Measurements from ENCODE around the gene PLCB1.
"Not testable (repeated sequence)": the region's sequence is repeated elsewhere in the genome, so short reads cannot be mapped to it uniquely, and the experiment has no call there.

The PLCB1 gene

GRCh38 chr20:8786383-8786782, 654.3 kb downstream of the PLCB1 start:
- DNase-seq (ENCODE audit: low read depth), result no peak

DNA sequence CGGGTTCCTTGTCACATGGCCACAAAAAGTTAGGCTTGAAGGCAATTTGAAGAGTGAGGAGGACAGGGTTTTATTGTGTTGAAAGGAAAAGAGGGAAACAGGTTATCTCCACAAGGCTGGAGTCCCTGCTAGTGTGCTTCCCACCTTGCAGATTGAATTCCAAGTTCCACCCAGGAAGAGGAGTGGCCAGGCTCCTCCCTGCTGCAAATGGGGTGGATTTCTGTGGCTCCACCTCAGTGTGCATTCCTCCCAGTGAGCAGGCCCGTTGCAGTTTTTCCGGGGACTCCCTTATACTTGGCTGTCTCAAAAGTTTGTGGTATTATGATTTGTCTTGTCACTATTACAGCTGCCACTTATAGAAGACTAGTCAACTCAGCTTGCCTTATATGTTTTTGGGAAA, 655.0 kb downstream of the PLCB1 start:
- no peak for DNase-seq (ENCODE audit: low read depth)

GRCh38 chr20:8788275-8788674, 656.2 kb downstream of the PLCB1 start:
- DNase-seq (ENCODE audit: low read depth), result no peak

DNA sequence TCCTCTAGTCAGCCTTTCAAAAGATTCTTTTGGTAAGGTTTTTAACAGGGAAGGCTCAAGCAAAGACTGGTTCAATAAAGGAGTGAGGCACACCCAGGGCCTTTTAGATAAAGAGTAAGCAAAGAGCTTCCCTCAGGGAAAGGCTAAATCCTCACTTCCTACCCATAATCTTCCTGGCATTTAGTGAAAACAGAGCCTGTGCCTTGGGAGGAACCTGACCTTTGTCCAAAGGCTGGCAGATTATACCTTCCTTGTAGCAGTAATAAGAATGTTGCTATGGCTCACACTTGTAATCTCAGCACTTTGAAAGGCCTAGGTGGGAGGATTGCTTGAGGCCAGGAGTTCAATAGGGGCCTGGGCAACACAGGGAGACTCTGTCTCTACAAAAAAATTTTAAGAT, 656.8 kb downstream of the PLCB1 start:
- no peak for DNase-seq (ENCODE audit: low read depth)

DNA sequence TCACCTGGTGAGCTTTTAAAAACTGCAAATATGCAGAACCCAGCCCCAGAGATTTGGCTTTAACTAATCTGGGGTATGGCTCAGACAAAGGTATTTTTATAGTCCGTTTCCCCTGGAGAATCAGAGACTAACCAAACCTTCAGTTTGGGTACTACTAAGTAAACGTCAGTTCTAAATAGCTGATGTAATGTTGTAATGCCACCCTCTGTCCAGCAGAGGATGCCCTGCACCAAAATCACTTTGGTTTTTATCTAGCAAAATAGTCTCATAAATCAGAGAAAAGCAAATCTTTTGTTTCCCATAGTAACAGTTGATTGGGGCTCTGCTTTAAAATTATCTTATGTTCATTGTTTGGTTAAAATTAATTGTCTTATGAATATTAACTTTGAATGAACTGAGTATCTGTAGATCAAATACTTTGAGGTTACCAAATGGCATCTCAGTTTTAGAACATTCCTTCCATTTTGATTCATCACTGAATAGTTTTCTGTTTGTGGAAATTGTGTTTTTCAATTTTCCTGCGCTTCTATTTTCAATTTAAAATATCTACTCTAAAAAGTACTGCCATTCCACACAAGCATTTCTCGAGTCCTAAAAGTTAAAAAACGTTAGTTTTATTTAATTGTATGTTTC, 658.5 kb downstream of the PLCB1 start:
- peak; percentile 37 for DNase-seq (ENCODE audit: low read depth)

DNA sequence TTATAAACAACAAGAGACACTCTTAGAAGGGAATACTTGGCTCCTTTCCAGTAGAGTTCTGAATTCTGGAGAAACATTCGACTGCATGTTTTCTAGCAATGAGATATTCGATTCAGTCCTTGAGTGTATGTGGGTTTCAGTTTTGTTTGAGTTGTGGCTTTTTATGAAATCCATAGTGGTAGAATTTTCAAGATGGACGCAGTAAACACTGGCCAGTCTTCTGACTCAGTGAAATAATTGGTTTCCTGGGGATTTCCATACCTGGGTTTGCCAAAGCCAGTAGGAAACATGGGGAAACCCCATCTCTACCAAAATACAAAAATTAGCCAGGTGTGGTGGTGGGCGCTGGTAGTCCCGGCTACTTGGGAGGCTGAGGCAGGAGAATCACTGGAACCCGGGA, 663.3 kb downstream of the PLCB1 start:
- DNase-seq (ENCODE audit: low read depth), result no peak

GRCh38 chr20:8796088-8796660, 664.1 kb downstream of the PLCB1 start:
- DNase-seq (ENCODE audit: low read depth), result no peak

GRCh38 chr20:8798505-8798904, 666.4 kb downstream of the PLCB1 start:
- no peak for DNase-seq (ENCODE audit: low read depth)

- DNase-seq (ENCODE audit: low read depth), result no peak
Measured at GRCh38 chr20:8800089-8800488, 668.0 kb downstream of the PLCB1 start.

DNA sequence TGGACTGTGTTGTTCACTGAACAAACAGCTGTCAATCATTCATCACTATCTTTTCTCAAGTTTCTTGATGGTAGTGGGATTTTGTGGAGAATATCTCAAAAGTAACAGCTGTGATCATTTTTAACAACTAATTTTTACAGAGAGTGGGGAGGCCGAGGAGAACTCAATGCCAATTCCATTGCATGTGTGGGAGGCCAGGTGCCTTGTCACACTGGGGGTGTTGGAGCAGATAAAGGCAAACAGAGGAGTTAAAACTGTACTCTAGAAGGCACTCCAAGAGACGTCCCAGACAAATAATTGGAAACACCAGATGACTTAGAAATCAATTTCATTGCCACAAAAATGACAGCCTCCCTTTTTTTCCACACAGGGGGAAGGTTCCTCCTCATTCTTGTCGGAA, 669.6 kb downstream of the PLCB1 start:
- no peak for DNase-seq (ENCODE audit: low read depth)

GRCh38 chr20:8803065-8803464, 671.0 kb downstream of the PLCB1 start:
- no peak for DNase-seq (ENCODE audit: low read depth)

GRCh38 chr20:8803941-8804340, 671.9 kb downstream of the PLCB1 start:
- no peak for DNase-seq (ENCODE audit: low read depth)

DNA sequence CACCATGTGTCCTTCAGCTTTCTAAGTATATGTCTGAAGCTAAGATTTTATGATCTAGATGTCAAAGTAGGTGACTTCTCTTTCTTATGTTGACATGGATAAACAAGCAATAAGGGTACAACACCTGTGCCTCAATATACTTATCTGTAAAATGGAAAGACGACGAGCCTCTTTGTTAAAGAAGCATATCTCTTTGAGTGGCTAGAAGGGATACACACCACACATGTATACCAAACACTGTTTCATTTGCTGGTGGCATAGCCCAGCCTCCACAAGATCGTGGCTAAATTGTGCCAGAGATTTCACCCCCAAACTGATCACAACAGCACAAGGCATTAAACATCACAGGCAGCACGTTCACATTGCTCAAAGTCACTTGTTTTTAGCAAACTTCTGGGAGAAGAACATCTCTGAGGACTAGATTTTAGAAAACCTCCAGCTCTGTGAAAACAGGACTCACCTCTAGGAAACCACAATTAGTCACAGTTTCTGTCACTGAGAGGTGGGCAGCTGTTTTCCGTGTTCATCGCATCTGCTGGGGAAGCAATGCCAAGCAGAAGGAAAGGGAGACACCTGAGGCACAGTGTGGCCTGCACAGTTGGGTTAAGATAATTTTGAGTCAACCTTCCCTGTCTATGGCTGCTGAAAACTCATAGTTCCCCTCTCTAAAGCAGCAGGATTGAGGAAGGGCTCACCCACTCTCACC, 673.8 kb downstream of the PLCB1 start:
- no peak for DNase-seq (ENCODE audit: low read depth)

- DNase-seq (ENCODE audit: low read depth), result no peak
Measured at GRCh38 chr20:8807480-8808201, 675.6 kb downstream of the PLCB1 start.

DNA sequence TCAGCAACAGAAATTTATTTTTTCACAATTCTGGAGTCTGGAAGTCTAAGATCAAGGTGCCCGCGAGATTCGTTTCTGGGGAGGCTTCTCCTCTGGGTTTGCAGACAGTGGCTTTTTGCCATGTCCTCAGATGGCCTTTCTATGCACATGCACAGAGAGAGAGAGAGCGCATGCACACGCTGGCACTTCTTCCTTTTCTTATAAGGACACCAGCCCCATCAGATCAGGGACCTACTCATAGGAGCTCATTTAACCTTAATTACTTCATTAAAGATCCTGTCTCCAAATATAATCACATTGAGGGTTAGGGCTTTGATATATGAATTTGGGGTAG, 676.1 kb downstream of the PLCB1 start:
- no peak for DNase-seq (ENCODE audit: low read depth)

DNA sequence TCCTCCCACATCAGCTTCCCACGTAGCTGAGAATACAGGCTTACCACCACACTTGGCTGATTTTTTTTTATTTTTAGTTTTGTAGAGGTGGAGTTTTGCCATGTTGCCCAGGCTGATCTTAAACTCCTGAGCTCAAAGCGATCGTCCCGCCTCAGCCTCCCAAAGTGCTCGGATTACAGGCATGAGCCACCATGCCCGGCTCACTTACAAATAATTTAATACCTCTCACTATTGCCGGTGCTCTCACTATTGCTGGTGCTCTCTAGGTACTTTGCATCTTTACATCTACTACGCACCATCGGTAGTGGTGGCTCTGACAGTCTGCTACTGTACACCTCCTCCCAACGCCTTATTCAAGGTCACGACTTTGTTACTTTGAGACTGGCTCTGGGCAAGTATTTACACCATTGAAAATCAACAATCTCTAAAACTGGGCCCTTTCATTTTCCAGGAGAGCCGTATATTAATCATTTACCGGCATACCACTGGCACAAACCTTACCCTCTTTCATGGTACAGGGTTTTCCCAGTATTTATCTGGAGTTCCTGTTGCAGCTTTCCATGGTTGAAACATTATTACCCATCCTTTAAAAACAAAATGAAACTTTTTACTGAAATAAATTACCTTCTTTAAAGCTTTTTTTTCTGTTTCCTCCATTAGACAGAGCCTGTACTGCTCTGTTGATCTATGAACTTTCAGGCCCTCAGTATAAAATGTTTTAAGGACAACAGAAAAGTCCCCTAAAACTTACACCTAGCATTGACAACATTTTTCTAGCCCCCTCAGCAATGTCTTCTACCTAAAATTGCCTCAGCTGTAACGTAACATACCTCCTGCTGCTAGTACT, 677.3 kb downstream of the PLCB1 start:
- no peak for DNase-seq (ENCODE audit: low read depth)

DNA sequence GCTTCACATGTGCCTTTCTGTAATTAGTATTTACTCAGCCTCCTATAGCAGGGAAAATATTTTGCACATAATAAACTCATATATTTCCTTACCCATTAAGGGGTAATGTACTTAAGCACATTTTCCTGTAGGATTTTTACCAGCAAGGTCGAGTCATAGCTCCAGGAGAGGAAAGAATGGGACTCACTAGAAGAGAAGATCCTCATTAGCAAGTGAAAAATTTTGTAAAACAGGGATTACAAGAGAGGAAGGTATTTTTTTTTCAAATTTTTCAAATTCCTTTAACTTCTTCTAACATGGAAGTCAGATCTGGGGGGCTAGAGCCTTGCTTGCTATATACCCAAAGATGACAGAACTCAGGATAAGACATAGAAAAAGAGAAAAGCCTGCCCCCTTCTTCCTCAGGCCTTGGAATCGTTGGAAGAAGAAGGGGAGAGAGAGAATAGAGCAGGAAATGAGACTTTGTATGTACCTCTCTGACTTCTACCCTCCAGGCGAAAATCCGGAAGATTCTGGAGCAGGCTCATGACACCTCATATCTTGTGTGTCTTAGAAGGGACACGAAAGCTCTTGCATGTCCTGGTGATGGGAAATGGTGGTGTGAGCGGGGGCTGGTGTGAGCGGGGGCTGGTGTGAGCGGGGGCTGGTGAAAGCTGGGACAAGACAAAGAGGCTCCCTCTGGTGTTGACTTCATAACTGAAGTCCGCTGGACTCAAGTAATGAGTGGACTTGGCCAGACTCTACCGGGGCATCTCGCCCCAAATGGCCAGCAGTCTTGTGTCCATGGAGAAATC, 679.9 kb downstream of the PLCB1 start:
- no peak for DNase-seq (ENCODE audit: low read depth)

- no peak for DNase-seq (ENCODE audit: low read depth)
Measured at GRCh38 chr20:8812817-8813216, 680.8 kb downstream of the PLCB1 start.

DNA sequence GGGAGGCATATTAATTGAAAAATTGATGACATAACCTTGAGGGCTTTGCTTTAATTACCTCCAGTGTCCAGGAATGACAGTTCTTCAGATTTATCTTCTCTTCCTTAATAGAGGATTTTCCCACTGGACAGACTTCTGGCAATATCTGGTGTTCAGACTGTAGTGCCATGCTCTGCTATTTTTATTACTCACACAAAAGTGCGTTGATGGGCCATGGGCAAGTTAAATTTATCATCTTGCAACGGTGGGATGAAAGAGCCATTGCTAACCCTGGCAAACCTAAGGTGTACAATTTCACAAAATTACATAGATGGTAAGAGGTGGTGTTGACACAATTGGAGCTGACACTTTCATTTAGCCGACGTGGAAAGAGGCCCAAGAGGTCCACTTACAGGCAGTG, 683.1 kb downstream of the PLCB1 start:
- DNase-seq (ENCODE audit: low read depth), result no peak

DNA sequence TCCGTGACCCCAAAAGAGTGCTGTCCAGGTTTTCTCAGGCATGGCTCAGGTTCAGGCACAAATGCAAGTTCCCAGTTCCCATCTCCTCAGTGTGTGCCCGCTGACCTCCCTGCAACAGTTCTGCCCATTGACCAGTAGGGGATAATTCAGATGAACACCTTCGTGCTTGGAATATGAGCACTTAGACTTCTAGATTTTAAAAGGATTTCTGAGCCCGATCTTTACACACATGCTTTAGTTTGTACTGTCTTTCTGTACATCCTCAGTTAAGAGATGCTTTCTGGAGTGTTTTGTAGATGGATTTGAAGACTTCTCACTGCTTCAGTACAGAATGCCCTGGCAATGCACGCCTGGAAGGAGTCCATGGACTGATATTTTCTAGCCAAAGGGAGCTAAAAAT, 697.2 kb downstream of the PLCB1 start:
- no peak for DNase-seq (ENCODE audit: low read depth)

GRCh38 chr20:8834294-8834693, 702.2 kb downstream of the PLCB1 start:
- not testable (repeated sequence) for DNase-seq (ENCODE audit: low read depth)
